Keratinocyte (primary cell): ENCODE data around the gene TRIP4. TPM values are rescaled to one million over a fixed set of nuclear protein-coding genes. Genes with fewer than 3 reads are reported as not detected.

ENCODE experiments used
- DNase-seq: peaks from one replicate; pipeline ENCODE4 v3.0.0-alpha.2; 2011; ENCODE audit warnings: low read depth, missing footprints, low spot score
- FAIRE-seq: peaks from 2 replicates; lab custom pipeline; 2011; peaks lifted over from hg19 to GRCh38; lab: Jason Lieb, UNC
- H2AFZ ChIP-seq: 2 replicates; pipeline ENCODE4 v1.6.0; 2012; ENCODE audit warnings: low read length, control low read depth, inconsistent platforms; ENCODE audit not compliant: control insufficient read depth
- H3K27ac ChIP-seq: 2 replicates; pipeline ENCODE4 v1.5.1; 2011; ENCODE audit warnings: low read length; ENCODE audit not compliant: control insufficient read depth, insufficient read depth
- H3K27me3 ChIP-seq: 3 replicates; pipeline ENCODE4 v1.6.0; 2011; ENCODE audit warnings: low read length; ENCODE audit not compliant: control insufficient read depth, insufficient read depth; ENCODE audit errors: extremely low read depth
- H3K36me3 ChIP-seq, 2 experiments: 2 replicates in 1 of 2; 3 replicates in 1 of 2; pipeline ENCODE4 v1.5.1; 2011; ENCODE audit warnings: low read length in 2 of 2, mild to moderate bottlenecking in 1 of 2; ENCODE audit not compliant: control insufficient read depth in 2 of 2, insufficient read depth in 2 of 2; ENCODE audit errors: extremely low read depth in 1 of 2
- H3K4me1 ChIP-seq: 3 replicates; pipeline ENCODE4 v1.5.1; 2011; ENCODE audit warnings: low read length; ENCODE audit not compliant: control insufficient read depth, insufficient read depth; ENCODE audit errors: extremely low read depth
- H3K4me2 ChIP-seq: 3 replicates; pipeline ENCODE4 v1.6.0; 2011; ENCODE audit warnings: low read depth, low read length; ENCODE audit not compliant: control insufficient read depth, insufficient read depth; ENCODE audit errors: extremely low read depth
- H3K4me3 ChIP-seq, 3 experiments: fragments of 200-600 bp in 1 of 3; sonication (generic) in 1 of 3; 2 replicates in 2 of 3; 3 replicates in 1 of 3; pipeline ENCODE4 v1.5.1; 2011 to 2016; ENCODE audit warnings: low read length in 3 of 3, mild to moderate bottlenecking in 3 of 3, control low read depth in 2 of 3, inconsistent platforms in 1 of 3, low read depth in 1 of 3, mixed read lengths in 1 of 3, mixed run types in 1 of 3, moderate library complexity in 1 of 3; ENCODE audit not compliant: control insufficient read depth in 2 of 3, insufficient read depth in 2 of 3; ENCODE audit errors: extremely low read depth in 1 of 3
- H3K79me2 ChIP-seq: 2 replicates; pipeline ENCODE4 v1.6.0; 2012; ENCODE audit warnings: low read length; ENCODE audit not compliant: control insufficient read depth, insufficient read depth
- H3K9ac ChIP-seq: 3 replicates; pipeline ENCODE4 v1.6.0; 2011; ENCODE audit warnings: low read length; ENCODE audit not compliant: control insufficient read depth, insufficient read depth; ENCODE audit errors: extremely low read depth
- H3K9me1 ChIP-seq: 3 replicates; pipeline ENCODE4 v1.6.0; 2011; ENCODE audit warnings: low read length; ENCODE audit not compliant: control insufficient read depth, insufficient read depth; ENCODE audit errors: extremely low read depth
- H3K9me3 ChIP-seq: 2 replicates; pipeline ENCODE4 v1.5.1; 2012; ENCODE audit warnings: low read depth, low read length; ENCODE audit not compliant: control insufficient read depth
- H4K20me1 ChIP-seq: 3 replicates; pipeline ENCODE4 v1.6.0; 2011; ENCODE audit warnings: low read length; ENCODE audit not compliant: control insufficient read depth, insufficient read depth; ENCODE audit errors: extremely low read depth
- EZH2 ChIP-seq: IDR thresholded peaks from one replicate; pipeline ENCODE4 v1.6.1; 2012; ENCODE audit warnings: inconsistent platforms, mild to moderate bottlenecking, low read length, moderate library complexity
- dilution Hi-C: fragments of 300-500 bp; cut with MboI; formaldehyde crosslinking; loops from one replicate; pipeline ENCODE4 v1.7.0; 2020; ENCODE audit warnings: low sequenced_read_pairs; ENCODE audit not compliant: extremely low pct_ligation_motif_present
- polyA plus RNA-seq, 5 experiments: library from polyadenylated mRNA; depleted of rRNA in 3 of 5; stranded (reverse) in 3 of 5; stranded (forward) in 1 of 5; unstranded in 1 of 5; fragments of >200 nt; gene quantifications; 1 replicate in 1 of 5; 2 replicates in 3 of 5; 3 replicates in 1 of 5; pipeline versions ENCODE4 v1.2.1 to v1.2.3, GENCODE V29; 2011 to 2012; ENCODE audit warnings: missing spikeins in 2 of 5, low read depth in 1 of 5, low replicate concordance in 1 of 5
- TF ChIP-seq, protein P1 (sequence below), 3 experiments: IDR thresholded peaks in 1 of 3; conservative IDR thresholded peaks in 1 of 3; optimal IDR thresholded peaks in 1 of 3; 2 replicates in 2 of 3; 3 replicates in 1 of 3; pipeline versions ENCODE3 to v1.5.1; 2011; ENCODE audit warnings: low read length in 3 of 3, mild to moderate bottlenecking in 3 of 3, moderate library complexity in 2 of 3, control low read depth in 1 of 3, inconsistent platforms in 1 of 3; ENCODE audit not compliant: insufficient read depth in 2 of 3; ENCODE audit errors: extremely low read depth in 1 of 3

The TRIP4 gene
- polyA plus RNA-seq, 1 donor (not counting 4 experiments of a cell fraction or from before 2014, with no cell fraction given) = 31.5 TPM

DNA sequence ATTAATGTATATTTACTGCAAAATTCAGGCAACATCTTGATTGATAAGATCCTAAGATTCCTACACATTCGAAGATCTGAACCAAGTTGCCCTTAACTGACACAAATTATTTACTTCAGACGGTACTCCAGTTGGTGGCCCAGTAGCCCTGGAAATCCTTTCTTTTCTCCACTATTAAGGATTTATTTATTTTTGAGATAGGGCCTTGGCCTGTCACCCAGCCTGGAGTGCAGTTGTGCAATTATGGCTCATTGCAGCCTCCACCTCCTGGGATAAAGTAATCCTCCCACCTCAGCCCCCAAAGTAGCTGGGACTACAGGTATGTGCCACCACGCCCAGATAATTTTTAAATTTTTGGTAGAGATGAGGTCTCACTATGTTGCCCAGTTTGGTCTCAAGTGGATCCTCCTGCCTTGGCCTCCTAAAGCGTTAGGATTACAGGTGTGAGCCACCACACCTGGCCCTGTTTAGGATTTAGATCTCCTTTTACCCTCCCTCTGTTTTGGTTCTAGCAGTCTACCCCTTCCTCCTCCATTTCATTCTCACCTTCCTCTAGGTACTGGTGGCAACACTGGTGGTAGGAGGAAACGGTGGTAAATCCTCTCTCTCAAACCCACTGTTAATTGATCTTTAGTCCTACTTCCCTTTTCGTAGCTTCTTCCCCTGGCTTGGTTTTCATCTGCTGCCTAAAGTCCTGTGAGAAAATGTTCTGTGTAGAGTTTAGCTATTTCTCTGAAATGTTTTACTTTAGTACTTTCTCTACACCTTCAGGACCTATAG is 60.1 kb downstream of the TRIP4 start:
- Histone ChIP-seq H3K4me2 (no peak overlapping the region), H3K9me1 (no peaks in the 10 kb centered on the region), H3K79me2 (no peaks in the 10 kb centered on the region), H3K9me3 (no peaks in the 10 kb centered on the region), H3K4me1 (peaks cover 19% of the 10 kb centered on the region), H3K4me3 (no peak overlapping the region), H2AFZ (no peak overlapping the region), H4K20me1 (no peaks in the 10 kb centered on the region), H3K36me3 (peaks cover 4 to 7% of the 10 kb centered on the region in 2 experiments), H3K27me3 (no peaks in the 10 kb centered on the region), H3K27ac (no peak overlapping the region), H3K9ac (no peak overlapping the region)
- TF ChIP-seq EZH2 = no peak
- TF ChIP-seq, protein P1, sequence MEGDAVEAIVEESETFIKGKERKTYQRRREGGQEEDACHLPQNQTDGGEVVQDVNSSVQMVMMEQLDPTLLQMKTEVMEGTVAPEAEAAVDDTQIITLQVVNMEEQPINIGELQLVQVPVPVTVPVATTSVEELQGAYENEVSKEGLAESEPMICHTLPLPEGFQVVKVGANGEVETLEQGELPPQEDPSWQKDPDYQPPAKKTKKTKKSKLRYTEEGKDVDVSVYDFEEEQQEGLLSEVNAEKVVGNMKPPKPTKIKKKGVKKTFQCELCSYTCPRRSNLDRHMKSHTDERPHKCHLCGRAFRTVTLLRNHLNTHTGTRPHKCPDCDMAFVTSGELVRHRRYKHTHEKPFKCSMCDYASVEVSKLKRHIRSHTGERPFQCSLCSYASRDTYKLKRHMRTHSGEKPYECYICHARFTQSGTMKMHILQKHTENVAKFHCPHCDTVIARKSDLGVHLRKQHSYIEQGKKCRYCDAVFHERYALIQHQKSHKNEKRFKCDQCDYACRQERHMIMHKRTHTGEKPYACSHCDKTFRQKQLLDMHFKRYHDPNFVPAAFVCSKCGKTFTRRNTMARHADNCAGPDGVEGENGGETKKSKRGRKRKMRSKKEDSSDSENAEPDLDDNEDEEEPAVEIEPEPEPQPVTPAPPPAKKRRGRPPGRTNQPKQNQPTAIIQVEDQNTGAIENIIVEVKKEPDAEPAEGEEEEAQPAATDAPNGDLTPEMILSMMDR (optimal IDR thresholded peaks at IDR 0.05 in 1 of 3, IDR thresholded peaks at IDR 0.05 in 1 of 3, conservative IDR thresholded peaks at IDR 0.05 in 1 of 3; ENCODE audit: extremely low read depth in 1 of 3, insufficient read depth in 2 of 3, low read length in 3 of 3) = no peak
- DNase-seq = no peak
- no peak for FAIRE-seq
- dilution Hi-C loops = no loop called here

DNA sequence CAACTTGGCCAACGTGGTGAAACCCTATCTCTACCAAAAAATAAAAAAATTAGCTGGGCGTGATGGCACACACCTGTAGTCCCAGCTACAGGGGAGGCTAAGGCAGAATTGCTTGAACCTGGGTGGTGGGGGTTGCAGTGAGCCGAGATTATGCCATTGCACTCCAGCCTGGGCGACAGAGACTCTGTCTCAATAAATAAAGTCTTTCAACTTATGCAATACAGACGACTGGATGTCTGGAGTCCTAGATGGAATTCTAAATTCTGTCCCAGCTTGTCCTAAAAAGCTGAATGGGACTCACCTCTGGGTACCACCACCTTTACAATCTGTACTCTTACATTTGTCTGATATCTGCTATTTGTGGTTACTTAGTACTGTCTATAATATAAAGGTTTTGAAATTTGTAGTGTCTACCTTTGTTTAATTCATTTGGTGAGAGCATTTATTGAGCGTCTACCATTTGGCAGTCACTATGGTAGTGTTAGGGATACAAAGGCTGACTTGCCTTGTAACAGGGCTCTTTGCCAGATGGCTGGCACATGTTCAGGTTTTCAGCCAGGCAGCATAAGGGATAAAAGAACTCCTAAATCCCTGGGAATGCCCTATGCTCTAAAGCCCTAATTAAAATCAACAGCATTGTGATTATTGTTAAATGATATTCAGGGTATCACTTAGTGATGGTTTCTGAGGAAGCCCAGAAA is 65.5 kb downstream of the TRIP4 start:
- H2AFZ ChIP-seq = no peak overlapping the region
- no peak overlapping the region for H3K27ac ChIP-seq
- no peak overlapping the region for H3K9ac ChIP-seq
- peaks cover 0 to 3% of the 10 kb centered on the region in 2 experiments for H3K36me3 ChIP-seq
- FAIRE-seq (no peak), DNase-seq (no peak)
- no peak overlapping the region for H3K4me3 ChIP-seq
- H3K4me1 ChIP-seq = no peaks in the 10 kb centered on the region
- H3K79me2 ChIP-seq = no peaks in the 10 kb centered on the region
- H4K20me1 ChIP-seq = no peaks in the 10 kb centered on the region
- H3K4me2 ChIP-seq = no peak overlapping the region
- H3K9me3 ChIP-seq = no peaks in the 10 kb centered on the region
- H3K27me3 ChIP-seq = no peaks in the 10 kb centered on the region
- H3K9me1 ChIP-seq = no peaks in the 10 kb centered on the region
- dilution Hi-C loops = no loop called here
- TF ChIP-seq EZH2 = no peak
